ENCODE results near the gene HUNK. TPM values are rescaled to one million over a fixed set of nuclear protein-coding genes. Genes with fewer than 3 reads are reported as not detected.

Gene HUNK
- total RNA-seq, 1 experiment from 2014 or later = 7.0 TPM

GRCh38 chr21:32007456-32007855 is 134.6 kb downstream of the HUNK start:
- no peak for TF ChIP-seq NR2C2 (CRISPR knock-in tag; IDR thresholded peaks at IDR 0.05)
- no peak for TF ChIP-seq GTF2I (CRISPR knock-in tag; conservative IDR thresholded peaks at IDR 0.05)
- H3K9me3 Mint-ChIP-seq = peaks cover 16% of the 10 kb centered on the region
- no peak for DNase-seq (ENCODE audit: low spot score)
- no peak overlapping the region for H3K27ac Mint-ChIP-seq
- no peaks in the 10 kb centered on the region for H3K27me3 Mint-ChIP-seq (ENCODE audit: low read depth)
- no peaks in the 10 kb centered on the region for H3K36me3 Mint-ChIP-seq
- no peaks in the 10 kb centered on the region for H3K4me1 Mint-ChIP-seq
- no peak overlapping the region for H3K4me3 Mint-ChIP-seq
- ATAC-seq = no peak
- CTCF ChIA-PET = no interaction called here
- POLR2A ChIA-PET = no interaction called here

- Mint-ChIP-seq H3K36me3 (no peaks in the 10 kb centered on the region), H3K4me3 (no peak overlapping the region), H3K4me1 (no peaks in the 10 kb centered on the region), H3K9me3 (peaks cover 24% of the 10 kb centered on the region), H3K27me3 (ENCODE audit: low read depth) (no peaks in the 10 kb centered on the region), H3K27ac (no peak overlapping the region)
- POLR2A ChIA-PET = no interaction called here
- CTCF ChIA-PET = no interaction called here
- no peak for DNase-seq (ENCODE audit: low spot score)
- ATAC-seq = no peak
- TF ChIP-seq MLX (CRISPR knock-in tag; IDR thresholded peaks at IDR 0.05) (no peak), ZNF219 (CRISPR knock-in tag; IDR thresholded peaks at IDR 0.05; ENCODE audit: borderline replicate concordance) (no peak), ZNF121 (CRISPR knock-in tag; IDR thresholded peaks at IDR 0.05) (no peak), GTF2I (CRISPR knock-in tag; conservative IDR thresholded peaks at IDR 0.05) (no peak), SMAD4 (CRISPR knock-in tag; IDR thresholded peaks at IDR 0.05) (no peak), ERG (CRISPR knock-in tag; IDR thresholded peaks at IDR 0.05) (no peak), FOXK1 (CRISPR knock-in tag; IDR thresholded peaks at IDR 0.05) (no peak), ARID4B (CRISPR knock-in tag; IDR thresholded peaks at IDR 0.05; ENCODE audit: borderline replicate concordance) (no peak)
These were observed 135.9 kb downstream of the HUNK start for GRCh38 chr21:32008714-32009113.

- POLR2A ChIA-PET = no interaction called here
- CTCF ChIA-PET = interaction anchor here (1.1 kb wide), 1 partner anchor 18 kb away, joined by 3 read pairs; no protein-coding TSS in a partner anchor
- no peaks in the 10 kb centered on the region for H3K4me1 Mint-ChIP-seq
- DNase-seq (ENCODE audit: low spot score) (no peak), ATAC-seq (no peak)
- no peaks in the 10 kb centered on the region for H3K27me3 Mint-ChIP-seq (ENCODE audit: low read depth)
- H3K36me3 Mint-ChIP-seq = no peaks in the 10 kb centered on the region
- peaks cover 28% of the 10 kb centered on the region for H3K9me3 Mint-ChIP-seq
- no peak overlapping the region for H3K4me3 Mint-ChIP-seq
- H3K27ac Mint-ChIP-seq = no peak overlapping the region
- no peak for TF ChIP-seq CBFB (CRISPR knock-in tag; IDR thresholded peaks at IDR 0.05; ENCODE audit: low read depth)
- TF ChIP-seq ATF3 (CRISPR knock-in tag; conservative IDR thresholded peaks at IDR 0.05) = no peak
- TF ChIP-seq PRDM15 (CRISPR knock-in tag; IDR thresholded peaks at IDR 0.05) = no peak
- TF ChIP-seq GTF2I (CRISPR knock-in tag; conservative IDR thresholded peaks at IDR 0.05) = no peak
- no peak for TF ChIP-seq TP53 (CRISPR knock-in tag; IDR thresholded peaks at IDR 0.05)
- TF ChIP-seq NR3C1 (CRISPR knock-in tag; conservative IDR thresholded peaks at IDR 0.05; ENCODE audit: low read depth) = no peak
- no peak for TF ChIP-seq ZNF317 (CRISPR knock-in tag; IDR thresholded peaks at IDR 0.05; ENCODE audit: borderline replicate concordance, low read depth)
- TF ChIP-seq EMX1 (CRISPR knock-in tag; IDR thresholded peaks at IDR 0.05) = no peak
- TF ChIP-seq GRHL2 (CRISPR knock-in tag; IDR thresholded peaks at IDR 0.05; ENCODE audit: insufficient replicate concordance, severe bottlenecking) = no peak
- TF ChIP-seq ZNF232 (CRISPR knock-in tag; IDR thresholded peaks at IDR 0.05) = no peak
- TF ChIP-seq JAZF1 (CRISPR knock-in tag; IDR thresholded peaks at IDR 0.05) = no peak
- no peak for TF ChIP-seq CREM (CRISPR knock-in tag; IDR thresholded peaks at IDR 0.05)
- no peak for TF ChIP-seq CTCF (IDR thresholded peaks at IDR 0.05)
These were observed 136.4 kb downstream of the HUNK start for GRCh38 chr21:32009263-32009662.
